ENCODE results near the gene IPO4. TPM values are rescaled to one million over a fixed set of nuclear protein-coding genes. Genes with fewer than 3 reads are reported as not detected.
A peak's percentile ranks its signal among the peaks of the same experiment; 100 is the strongest.

IPO4 gene
- total and polyA plus RNA-seq, 9 of the 15 experiments (the other 6 are each of a cell fraction or from before 2014, with no cell fraction given) = 7.3 to 122 (median 31.8) TPM

DNA sequence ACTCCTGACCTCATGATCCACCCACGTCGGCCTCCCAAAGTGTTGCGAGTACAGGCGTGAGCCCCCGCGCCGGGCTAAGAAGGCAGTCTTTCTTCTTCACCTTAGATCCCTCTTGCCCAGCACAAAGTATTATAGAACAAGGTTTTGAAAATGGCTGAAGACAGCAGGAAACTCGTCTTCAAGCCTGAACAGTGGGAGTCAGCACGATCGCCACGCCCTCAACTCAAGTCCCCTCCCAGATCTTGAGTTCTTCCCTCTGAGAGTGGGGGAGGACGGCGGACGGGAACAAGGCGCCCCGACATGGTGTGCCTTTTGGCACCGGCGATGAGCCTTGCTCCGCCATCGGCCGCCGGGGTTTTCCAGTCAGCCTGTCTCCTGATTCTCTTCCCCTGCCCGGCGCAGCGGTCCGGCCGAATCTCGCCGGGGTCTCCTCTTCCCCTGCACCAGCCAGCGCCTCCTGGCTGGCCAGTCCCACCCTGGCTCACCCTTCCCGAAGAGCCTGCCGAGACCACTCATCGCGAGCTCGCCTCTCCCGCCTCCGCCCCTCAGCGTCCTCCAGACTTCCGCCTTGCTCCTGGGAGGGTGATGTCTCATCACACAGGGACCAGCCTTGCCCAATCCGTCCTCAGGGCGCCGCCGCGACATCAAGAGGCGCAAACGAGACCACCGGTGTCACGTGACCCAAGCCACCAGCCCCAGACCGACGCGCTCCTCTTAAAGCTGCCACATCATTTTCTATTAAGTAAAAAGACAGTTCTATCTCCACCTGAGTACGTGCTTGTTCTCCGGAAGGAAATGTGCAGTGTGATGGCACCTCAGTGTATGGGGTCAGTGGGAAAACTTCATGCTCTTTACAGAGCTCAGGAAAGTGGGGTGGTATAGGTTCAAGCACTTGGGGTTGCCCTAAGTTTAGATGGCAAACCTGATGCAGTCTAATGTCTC is 24.6 kb upstream of the IPO4 start, which contains the start of gene CHMP4A (continued):
- TF ChIP-seq CXXC5 (CRISPR knock-in tag; IDR thresholded peaks at IDR 0.05) = peak; percentile 60
- peak; percentile 75 for TF ChIP-seq E2F8 (IDR thresholded peaks at IDR 0.05; ENCODE audit: low read depth, partially characterized antibody)
- TF ChIP-seq SMAD1 (IDR thresholded peaks at IDR 0.05; ENCODE audit: low read depth, low read length, partially characterized antibody) = peak; percentile 79
- TF ChIP-seq, protein P1, sequence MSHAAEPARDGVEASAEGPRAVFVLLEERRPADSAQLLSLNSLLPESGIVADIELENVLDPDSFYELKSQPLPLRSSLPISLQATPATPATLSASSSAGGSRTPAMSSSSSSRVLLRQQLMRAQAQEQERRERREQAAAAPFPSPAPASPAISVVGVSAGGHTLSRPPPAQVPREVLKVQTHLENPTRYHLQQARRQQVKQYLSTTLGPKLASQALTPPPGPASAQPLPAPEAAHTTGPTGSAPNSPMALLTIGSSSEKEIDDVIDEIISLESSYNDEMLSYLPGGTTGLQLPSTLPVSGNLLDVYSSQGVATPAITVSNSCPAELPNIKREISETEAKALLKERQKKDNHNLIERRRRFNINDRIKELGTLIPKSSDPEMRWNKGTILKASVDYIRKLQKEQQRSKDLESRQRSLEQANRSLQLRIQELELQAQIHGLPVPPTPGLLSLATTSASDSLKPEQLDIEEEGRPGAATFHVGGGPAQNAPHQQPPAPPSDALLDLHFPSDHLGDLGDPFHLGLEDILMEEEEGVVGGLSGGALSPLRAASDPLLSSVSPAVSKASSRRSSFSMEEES (CRISPR knock-in tag; IDR thresholded peaks at IDR 0.05) = peak; percentile 99
- no peak for TF ChIP-seq BRCA1 (IDR thresholded peaks at IDR 0.05)
- 0 out of 2 replicates have a peak, but pooled peaks have one; percentile 68 for TF ChIP-seq BRCA1 (CRISPR knock-in tag; IDR thresholded peaks at IDR 0.05)
- 0 out of 2 replicates have a peak, but pooled peaks have one; percentile 8 for TF ChIP-seq EP300 (IDR thresholded peaks at IDR 0.05; ENCODE audit: low read length)
- TF ChIP-seq, protein P2, sequence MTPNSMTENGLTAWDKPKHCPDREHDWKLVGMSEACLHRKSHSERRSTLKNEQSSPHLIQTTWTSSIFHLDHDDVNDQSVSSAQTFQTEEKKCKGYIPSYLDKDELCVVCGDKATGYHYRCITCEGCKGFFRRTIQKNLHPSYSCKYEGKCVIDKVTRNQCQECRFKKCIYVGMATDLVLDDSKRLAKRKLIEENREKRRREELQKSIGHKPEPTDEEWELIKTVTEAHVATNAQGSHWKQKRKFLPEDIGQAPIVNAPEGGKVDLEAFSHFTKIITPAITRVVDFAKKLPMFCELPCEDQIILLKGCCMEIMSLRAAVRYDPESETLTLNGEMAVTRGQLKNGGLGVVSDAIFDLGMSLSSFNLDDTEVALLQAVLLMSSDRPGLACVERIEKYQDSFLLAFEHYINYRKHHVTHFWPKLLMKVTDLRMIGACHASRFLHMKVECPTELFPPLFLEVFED (CRISPR knock-in tag; conservative IDR thresholded peaks at IDR 0.05) = 0 out of 2 replicates have a peak, but pooled peaks have one; percentile 24
- TF ChIP-seq, protein P3, sequence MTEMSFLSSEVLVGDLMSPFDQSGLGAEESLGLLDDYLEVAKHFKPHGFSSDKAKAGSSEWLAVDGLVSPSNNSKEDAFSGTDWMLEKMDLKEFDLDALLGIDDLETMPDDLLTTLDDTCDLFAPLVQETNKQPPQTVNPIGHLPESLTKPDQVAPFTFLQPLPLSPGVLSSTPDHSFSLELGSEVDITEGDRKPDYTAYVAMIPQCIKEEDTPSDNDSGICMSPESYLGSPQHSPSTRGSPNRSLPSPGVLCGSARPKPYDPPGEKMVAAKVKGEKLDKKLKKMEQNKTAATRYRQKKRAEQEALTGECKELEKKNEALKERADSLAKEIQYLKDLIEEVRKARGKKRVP (CRISPR knock-in tag; IDR thresholded peaks at IDR 0.05) = no peak
- no peak for TF ChIP-seq TGIF2 (CRISPR knock-in tag; IDR thresholded peaks at IDR 0.05)
- TF ChIP-seq E2F3 (CRISPR knock-in tag; IDR thresholded peaks at IDR 0.05) = no peak; the same call in 1 of the 2 replicates
- TF ChIP-seq, protein P4, sequence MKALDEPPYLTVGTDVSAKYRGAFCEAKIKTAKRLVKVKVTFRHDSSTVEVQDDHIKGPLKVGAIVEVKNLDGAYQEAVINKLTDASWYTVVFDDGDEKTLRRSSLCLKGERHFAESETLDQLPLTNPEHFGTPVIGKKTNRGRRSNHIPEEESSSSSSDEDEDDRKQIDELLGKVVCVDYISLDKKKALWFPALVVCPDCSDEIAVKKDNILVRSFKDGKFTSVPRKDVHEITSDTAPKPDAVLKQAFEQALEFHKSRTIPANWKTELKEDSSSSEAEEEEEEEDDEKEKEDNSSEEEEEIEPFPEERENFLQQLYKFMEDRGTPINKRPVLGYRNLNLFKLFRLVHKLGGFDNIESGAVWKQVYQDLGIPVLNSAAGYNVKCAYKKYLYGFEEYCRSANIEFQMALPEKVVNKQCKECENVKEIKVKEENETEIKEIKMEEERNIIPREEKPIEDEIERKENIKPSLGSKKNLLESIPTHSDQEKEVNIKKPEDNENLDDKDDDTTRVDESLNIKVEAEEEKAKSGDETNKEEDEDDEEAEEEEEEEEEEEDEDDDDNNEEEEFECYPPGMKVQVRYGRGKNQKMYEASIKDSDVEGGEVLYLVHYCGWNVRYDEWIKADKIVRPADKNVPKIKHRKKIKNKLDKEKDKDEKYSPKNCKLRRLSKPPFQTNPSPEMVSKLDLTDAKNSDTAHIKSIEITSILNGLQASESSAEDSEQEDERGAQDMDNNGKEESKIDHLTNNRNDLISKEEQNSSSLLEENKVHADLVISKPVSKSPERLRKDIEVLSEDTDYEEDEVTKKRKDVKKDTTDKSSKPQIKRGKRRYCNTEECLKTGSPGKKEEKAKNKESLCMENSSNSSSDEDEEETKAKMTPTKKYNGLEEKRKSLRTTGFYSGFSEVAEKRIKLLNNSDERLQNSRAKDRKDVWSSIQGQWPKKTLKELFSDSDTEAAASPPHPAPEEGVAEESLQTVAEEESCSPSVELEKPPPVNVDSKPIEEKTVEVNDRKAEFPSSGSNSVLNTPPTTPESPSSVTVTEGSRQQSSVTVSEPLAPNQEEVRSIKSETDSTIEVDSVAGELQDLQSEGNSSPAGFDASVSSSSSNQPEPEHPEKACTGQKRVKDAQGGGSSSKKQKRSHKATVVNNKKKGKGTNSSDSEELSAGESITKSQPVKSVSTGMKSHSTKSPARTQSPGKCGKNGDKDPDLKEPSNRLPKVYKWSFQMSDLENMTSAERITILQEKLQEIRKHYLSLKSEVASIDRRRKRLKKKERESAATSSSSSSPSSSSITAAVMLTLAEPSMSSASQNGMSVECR (CRISPR knock-in tag; IDR thresholded peaks at IDR 0.05) = peak; percentile 83
- no peak for TF ChIP-seq ZNF165 (CRISPR knock-in tag; IDR thresholded peaks at IDR 0.05; ENCODE audit: borderline replicate concordance)
- TF ChIP-seq NFE2L1 (tag; IDR thresholded peaks at IDR 0.05; ENCODE audit: borderline replicate concordance, low read depth) = no peak
